Thoracic aorta (tissue), 2 donors: Measurements from ENCODE around the gene SHQ1. TPM values are rescaled to one million over a fixed set of nuclear protein-coding genes. Genes with fewer than 3 reads are reported as not detected.

Source experiments
- ATAC-seq: fragments of 150-250 bp; one replicate; pipeline ENCODE4 v1.8.0; 2017; ENCODE audit warnings: low read depth; ENCODE audit not compliant: insufficient number of reproducible peaks, low FRiP score
- DNase-seq: peaks from one replicate; pipeline ENCODE4 v3.0.0-alpha.2; 2020; ENCODE audit warnings: low spot score
- H3K27ac ChIP-seq, 2 donors: fragments of 200-600 bp; sonication (generic); 1 replicate in 1 of 2; 2 replicates in 1 of 2; pipeline ENCODE4 v1.5.1; 2016; ENCODE audit warnings: mild to moderate bottlenecking in 2 of 2, moderate library complexity in 2 of 2
- H3K27me3 ChIP-seq: fragments of 200-600 bp; sonication (generic); replicated peaks from 2 replicates; pipeline ENCODE4 v1.6.0; 2016; ENCODE audit warnings: mild to moderate bottlenecking; ENCODE audit not compliant: insufficient read depth
- H3K36me3 ChIP-seq: fragments of 200-600 bp; sonication (generic); one replicate; pipeline ENCODE4 v1.5.1; 2016
- H3K4me1 ChIP-seq, 2 donors: fragments of 200-600 bp; sonication (generic); 1 replicate in 1 of 2; 2 replicates in 1 of 2; pipeline versions ENCODE4 v1.5.1 to v1.6.0; 2016; ENCODE audit warnings: low read depth in 2 of 2, mild to moderate bottlenecking in 1 of 2; ENCODE audit not compliant: control insufficient read depth in 1 of 2
- H3K4me3 ChIP-seq: fragments of 200-600 bp; sonication (generic); 2 replicates; pipeline ENCODE4 v1.5.1; 2016; ENCODE audit warnings: mild to moderate bottlenecking
- H3K9me3 ChIP-seq: fragments of 200-600 bp; sonication (generic); 2 replicates; pipeline ENCODE4 v1.5.1; 2016
- total RNA-seq, 2 donors: library from RNA; depleted of rRNA; stranded (reverse); fragments of >200 nt; gene quantifications; one replicate each; pipeline versions ENCODE4 v1.1.0 to v1.2.3, GENCODE V29; 2016
- TF ChIP-seq, protein P1 (sequence below): fragments of 200-600 bp; sonication (generic); IDR thresholded peaks from one replicate; pipeline ENCODE4 v1.5.1; 2019; ENCODE audit warnings: antibody characterized with exemption

SHQ1 gene
- total RNA-seq, 2 donors from 2014 or later, result 4.5 to 12.3 TPM

DNA sequence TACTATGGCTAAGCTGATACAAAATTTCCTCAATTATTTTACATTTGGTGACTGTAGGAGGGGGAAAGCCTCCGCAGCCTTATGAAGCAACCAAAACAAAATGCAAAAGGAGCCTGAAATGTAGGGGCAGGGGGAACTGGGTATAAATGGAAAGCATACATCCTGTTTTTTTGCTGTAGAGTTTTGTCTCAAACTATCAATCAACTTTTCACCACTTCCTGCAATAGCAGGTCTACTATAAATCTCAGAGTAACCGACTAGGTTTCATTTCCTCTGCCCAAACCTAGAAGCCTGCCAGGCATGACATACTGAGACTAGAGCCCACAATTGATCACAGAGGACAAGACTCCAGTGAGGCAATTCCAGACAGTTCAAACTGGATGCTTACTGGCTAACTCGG lies 91.3 kb downstream of the SHQ1 start:
- Histone ChIP-seq H3K36me3 (no peaks in the 10 kb centered on the region), H3K4me3 (no peak overlapping the region), H3K4me1 (no peaks in the 10 kb centered on the region), H3K27me3 (no peaks in the 10 kb centered on the region), H3K27ac (no peak overlapping the region), H3K9me3 (no peaks in the 10 kb centered on the region)
- DNase-seq, result no peak
- TF ChIP-seq, protein P1, sequence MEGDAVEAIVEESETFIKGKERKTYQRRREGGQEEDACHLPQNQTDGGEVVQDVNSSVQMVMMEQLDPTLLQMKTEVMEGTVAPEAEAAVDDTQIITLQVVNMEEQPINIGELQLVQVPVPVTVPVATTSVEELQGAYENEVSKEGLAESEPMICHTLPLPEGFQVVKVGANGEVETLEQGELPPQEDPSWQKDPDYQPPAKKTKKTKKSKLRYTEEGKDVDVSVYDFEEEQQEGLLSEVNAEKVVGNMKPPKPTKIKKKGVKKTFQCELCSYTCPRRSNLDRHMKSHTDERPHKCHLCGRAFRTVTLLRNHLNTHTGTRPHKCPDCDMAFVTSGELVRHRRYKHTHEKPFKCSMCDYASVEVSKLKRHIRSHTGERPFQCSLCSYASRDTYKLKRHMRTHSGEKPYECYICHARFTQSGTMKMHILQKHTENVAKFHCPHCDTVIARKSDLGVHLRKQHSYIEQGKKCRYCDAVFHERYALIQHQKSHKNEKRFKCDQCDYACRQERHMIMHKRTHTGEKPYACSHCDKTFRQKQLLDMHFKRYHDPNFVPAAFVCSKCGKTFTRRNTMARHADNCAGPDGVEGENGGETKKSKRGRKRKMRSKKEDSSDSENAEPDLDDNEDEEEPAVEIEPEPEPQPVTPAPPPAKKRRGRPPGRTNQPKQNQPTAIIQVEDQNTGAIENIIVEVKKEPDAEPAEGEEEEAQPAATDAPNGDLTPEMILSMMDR, result no peak
- no peak for ATAC-seq

DNA sequence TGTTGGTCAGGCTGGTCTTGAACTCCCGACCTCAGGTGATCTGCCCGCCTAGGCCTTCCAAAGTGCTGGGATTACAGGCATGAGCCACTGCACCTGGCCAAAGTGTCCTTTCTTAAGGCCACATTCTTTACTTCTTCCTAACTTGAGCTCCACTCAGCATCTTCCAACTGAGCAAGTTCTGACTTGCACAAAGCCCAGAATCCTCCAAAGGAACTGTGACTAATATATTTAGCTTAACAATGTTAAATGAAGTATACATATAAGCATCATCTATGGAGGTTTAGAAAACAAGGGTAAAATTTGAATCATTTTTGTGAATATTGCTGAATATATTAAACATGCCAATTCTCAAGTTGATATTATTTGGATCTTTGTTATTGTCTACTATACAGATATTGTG lies 93.7 kb downstream of the SHQ1 start:
- Histone ChIP-seq H3K4me1 (no peaks in the 10 kb centered on the region), H3K27me3 (no peaks in the 10 kb centered on the region), H3K27ac (no peak overlapping the region), H3K36me3 (no peaks in the 10 kb centered on the region), H3K4me3 (no peak overlapping the region), H3K9me3 (no peaks in the 10 kb centered on the region)
- TF ChIP-seq, protein P1, result no peak
- DNase-seq (no peak), ATAC-seq (no peak)

DNA sequence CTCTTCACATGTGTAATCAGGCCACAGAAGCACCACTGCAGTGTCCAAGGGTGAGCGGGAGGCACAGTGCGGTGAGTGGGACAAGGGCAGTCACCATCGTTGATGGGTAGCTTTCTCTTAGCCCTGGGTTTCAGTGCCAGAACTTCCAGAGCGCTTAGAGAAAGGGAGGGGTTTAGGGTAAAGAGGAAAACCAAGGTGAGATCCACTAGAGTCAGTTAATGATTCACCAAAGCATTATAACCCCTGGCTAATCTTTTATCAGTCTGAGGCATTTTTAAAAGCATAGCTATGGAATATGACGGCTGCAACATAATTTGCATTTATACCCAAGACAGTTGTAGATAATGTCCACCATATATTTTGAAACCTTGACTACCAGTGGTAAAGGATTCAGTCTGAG lies 94.8 kb downstream of the SHQ1 start:
- no peaks in the 10 kb centered on the region for H3K4me1 ChIP-seq
- TF ChIP-seq, protein P1, result no peak
- H3K9me3 ChIP-seq, result no peaks in the 10 kb centered on the region
- no peak overlapping the region for H3K27ac ChIP-seq
- no peak for DNase-seq
- H3K4me3 ChIP-seq, result no peak overlapping the region
- H3K27me3 ChIP-seq, result no peaks in the 10 kb centered on the region
- no peak for ATAC-seq
- no peaks in the 10 kb centered on the region for H3K36me3 ChIP-seq

DNA sequence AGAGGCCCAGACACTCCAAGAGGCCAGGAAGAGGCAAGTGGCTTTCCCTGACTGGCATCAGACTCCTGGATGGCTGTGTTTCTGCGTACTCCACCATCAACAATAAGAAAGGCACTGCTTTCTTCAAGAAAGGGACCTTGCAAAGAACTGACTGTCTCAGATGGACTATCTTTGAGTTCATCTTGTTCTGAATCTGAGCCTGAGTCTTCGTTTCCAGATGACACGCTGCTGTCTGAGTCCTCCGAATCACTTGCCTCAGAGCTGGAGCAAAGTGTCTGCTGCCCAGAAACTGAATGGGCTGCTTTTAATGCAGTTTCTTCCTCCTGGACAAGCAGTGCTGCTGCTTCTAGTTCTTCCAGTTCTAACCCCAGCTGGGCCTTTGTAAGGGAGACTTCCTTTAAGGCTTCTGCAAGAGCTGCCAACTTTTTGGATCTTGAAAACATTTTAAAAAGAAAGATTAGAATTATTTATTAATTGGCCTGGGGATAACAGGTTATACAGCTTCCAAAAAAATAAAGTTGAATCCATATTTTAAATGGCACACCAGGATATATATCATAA lies 97.8 kb downstream of the SHQ1 start:
- TF ChIP-seq, protein P1, result no peak
- Histone ChIP-seq H3K4me1 (no peaks in the 10 kb centered on the region), H3K9me3 (no peaks in the 10 kb centered on the region), H3K4me3 (no peak overlapping the region), H3K36me3 (no peaks in the 10 kb centered on the region), H3K27ac (no peak overlapping the region), H3K27me3 (no peaks in the 10 kb centered on the region)
- ATAC-seq, result no peak
- DNase-seq, result no peak

DNA sequence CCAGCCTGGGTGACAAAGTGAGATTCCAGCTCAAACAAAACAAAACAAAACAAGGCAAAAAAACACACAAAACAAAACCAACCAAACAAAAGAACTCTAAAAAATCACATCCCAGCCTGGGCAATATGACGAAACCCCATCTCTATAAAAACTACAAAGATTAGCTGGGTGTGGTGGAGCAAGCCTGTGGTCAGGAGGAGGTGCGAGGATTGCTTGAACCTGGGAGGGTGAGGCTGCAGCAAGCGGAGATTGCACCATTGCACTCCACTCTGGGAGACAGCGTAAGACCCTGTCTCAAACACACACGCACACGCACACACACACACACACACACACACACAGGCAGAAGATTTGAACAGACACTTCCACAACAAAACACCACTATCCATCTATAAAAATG lies 99.6 kb downstream of the SHQ1 start:
- ATAC-seq, result no peak
- DNase-seq, result no peak
- no peaks in the 10 kb centered on the region for H3K4me1 ChIP-seq
- TF ChIP-seq, protein P1, result no peak
- H3K27ac ChIP-seq, result no peak overlapping the region
- no peaks in the 10 kb centered on the region for H3K36me3 ChIP-seq
- H3K9me3 ChIP-seq, result no peaks in the 10 kb centered on the region
- H3K27me3 ChIP-seq, result no peaks in the 10 kb centered on the region
- H3K4me3 ChIP-seq, result no peak overlapping the region
